ENCODE measurements around the gene TEX53. TPM values are rescaled to one million over a fixed set of nuclear protein-coding genes. Genes with fewer than 3 reads are reported as not detected.
A peak's percentile ranks its signal among the peaks of the same experiment; 100 is the strongest.

Gene TEX53
- total RNA-seq, 1 donor from 2014 or later: not detected

DNA sequence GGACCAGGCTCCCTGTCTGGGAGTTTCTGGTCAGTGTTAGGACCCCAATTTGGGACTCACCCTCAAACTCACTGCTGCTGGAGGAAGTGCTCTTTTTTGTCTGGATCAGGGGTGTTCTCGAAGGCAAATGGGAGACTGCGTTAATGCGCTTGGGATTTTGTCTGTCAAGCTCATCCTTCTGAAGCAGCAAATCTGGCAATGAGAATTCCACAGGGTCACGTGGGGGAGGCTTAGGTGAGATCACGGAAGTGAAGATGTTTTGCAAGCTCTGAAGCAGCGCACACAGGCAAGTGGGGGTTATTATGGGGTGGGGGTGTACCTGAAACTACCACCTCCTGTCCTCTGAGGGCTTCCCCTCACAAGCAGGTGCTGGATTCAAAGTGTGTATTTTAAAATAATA, 10.5 kb upstream of the TEX53 start:
- DNase-seq (ENCODE audit: low spot score): no peak
- H3K4me3 Mint-ChIP-seq (ENCODE audit: unreplicated experiment): no peak overlapping the region
- H3K4me1 Mint-ChIP-seq (ENCODE audit: unreplicated experiment): no peaks in the 10 kb centered on the region
- TF ChIP-seq, protein P1, sequence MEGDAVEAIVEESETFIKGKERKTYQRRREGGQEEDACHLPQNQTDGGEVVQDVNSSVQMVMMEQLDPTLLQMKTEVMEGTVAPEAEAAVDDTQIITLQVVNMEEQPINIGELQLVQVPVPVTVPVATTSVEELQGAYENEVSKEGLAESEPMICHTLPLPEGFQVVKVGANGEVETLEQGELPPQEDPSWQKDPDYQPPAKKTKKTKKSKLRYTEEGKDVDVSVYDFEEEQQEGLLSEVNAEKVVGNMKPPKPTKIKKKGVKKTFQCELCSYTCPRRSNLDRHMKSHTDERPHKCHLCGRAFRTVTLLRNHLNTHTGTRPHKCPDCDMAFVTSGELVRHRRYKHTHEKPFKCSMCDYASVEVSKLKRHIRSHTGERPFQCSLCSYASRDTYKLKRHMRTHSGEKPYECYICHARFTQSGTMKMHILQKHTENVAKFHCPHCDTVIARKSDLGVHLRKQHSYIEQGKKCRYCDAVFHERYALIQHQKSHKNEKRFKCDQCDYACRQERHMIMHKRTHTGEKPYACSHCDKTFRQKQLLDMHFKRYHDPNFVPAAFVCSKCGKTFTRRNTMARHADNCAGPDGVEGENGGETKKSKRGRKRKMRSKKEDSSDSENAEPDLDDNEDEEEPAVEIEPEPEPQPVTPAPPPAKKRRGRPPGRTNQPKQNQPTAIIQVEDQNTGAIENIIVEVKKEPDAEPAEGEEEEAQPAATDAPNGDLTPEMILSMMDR (IDR thresholded peaks at IDR 0.05; ENCODE audit: unreplicated experiment): no peak
- H3K36me3 Mint-ChIP-seq (ENCODE audit: low read depth, unreplicated experiment): no peaks in the 10 kb centered on the region
- no peaks in the 10 kb centered on the region for H3K27me3 Mint-ChIP-seq (ENCODE audit: unreplicated experiment)
- no peaks in the 10 kb centered on the region for H3K9me3 Mint-ChIP-seq (ENCODE audit: unreplicated experiment)
- no peak overlapping the region for H3K27ac Mint-ChIP-seq (ENCODE audit: unreplicated experiment)

GRCh38 chr9:114666851-114667250, 9.2 kb upstream of the TEX53 start:
- DNase-seq (ENCODE audit: low spot score): no peak
- no peaks in the 10 kb centered on the region for H3K36me3 Mint-ChIP-seq (ENCODE audit: low read depth, unreplicated experiment)
- H3K4me3 Mint-ChIP-seq (ENCODE audit: unreplicated experiment): no peak overlapping the region
- no peaks in the 10 kb centered on the region for H3K9me3 Mint-ChIP-seq (ENCODE audit: unreplicated experiment)
- H3K4me1 Mint-ChIP-seq (ENCODE audit: unreplicated experiment): peaks cover 6% of the 10 kb centered on the region
- no peaks in the 10 kb centered on the region for H3K27me3 Mint-ChIP-seq (ENCODE audit: unreplicated experiment)
- H3K27ac Mint-ChIP-seq (ENCODE audit: unreplicated experiment): no peak overlapping the region
- TF ChIP-seq, protein P1 (IDR thresholded peaks at IDR 0.05; ENCODE audit: unreplicated experiment): no peak

DNA sequence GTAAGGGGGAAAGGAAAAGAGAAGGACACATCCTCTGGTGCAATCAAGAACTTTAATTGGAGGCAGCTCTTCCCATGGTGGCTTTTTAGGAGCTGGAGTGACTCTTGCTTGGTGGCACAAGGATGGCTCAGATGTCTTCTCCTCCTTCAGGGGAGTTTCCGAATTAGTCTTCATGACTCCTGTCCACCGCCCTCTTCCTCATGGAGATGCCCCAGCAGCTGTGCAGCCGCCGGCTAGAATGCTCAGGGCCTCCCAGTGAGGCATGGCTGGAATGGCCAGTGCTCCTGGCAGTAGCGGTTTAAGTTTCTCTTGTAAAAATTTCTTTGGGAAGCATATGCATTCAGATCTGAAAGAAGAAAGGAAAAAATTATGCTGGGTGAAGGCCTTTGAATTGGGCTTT, 8.8 kb upstream of the TEX53 start:
- TF ChIP-seq, protein P1 (IDR thresholded peaks at IDR 0.05; ENCODE audit: unreplicated experiment): no peak
- Mint-ChIP-seq H3K4me3 (ENCODE audit: unreplicated experiment) (no peak overlapping the region), H3K27me3 (ENCODE audit: unreplicated experiment) (no peaks in the 10 kb centered on the region), H3K4me1 (ENCODE audit: unreplicated experiment) (peaks cover 6% of the 10 kb centered on the region), H3K36me3 (ENCODE audit: low read depth, unreplicated experiment) (no peaks in the 10 kb centered on the region), H3K9me3 (ENCODE audit: unreplicated experiment) (no peaks in the 10 kb centered on the region), H3K27ac (ENCODE audit: unreplicated experiment) (no peak overlapping the region)
- no peak for DNase-seq (ENCODE audit: low spot score)

DNA sequence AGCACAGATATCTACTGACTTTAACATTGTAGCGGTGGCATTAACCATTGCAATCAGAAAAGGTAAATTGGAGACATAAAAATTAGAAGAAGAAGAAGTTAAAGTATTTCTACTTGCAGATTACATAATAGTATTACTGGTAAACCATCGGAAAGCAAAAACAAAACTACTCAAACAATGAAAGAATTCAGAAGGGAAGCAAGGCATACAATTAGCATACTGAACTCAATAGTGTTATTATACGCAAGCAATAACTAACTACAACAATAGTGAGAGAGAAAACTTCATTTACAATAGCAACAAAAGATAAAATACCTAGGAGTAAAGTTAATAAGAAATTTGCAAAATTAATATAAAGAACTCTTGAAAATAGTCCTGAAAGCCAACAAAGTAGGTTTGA, 6.6 kb upstream of the TEX53 start:
- Mint-ChIP-seq H3K9me3 (ENCODE audit: unreplicated experiment) (no peaks in the 10 kb centered on the region), H3K4me3 (ENCODE audit: unreplicated experiment) (no peak overlapping the region), H3K27ac (ENCODE audit: unreplicated experiment) (no peak overlapping the region), H3K4me1 (ENCODE audit: unreplicated experiment) (peaks cover 6% of the 10 kb centered on the region), H3K27me3 (ENCODE audit: unreplicated experiment) (peaks cover 6% of the 10 kb centered on the region), H3K36me3 (ENCODE audit: low read depth, unreplicated experiment) (no peaks in the 10 kb centered on the region)
- DNase-seq (ENCODE audit: low spot score): no peak
- TF ChIP-seq, protein P1 (IDR thresholded peaks at IDR 0.05; ENCODE audit: unreplicated experiment): no peak

DNA sequence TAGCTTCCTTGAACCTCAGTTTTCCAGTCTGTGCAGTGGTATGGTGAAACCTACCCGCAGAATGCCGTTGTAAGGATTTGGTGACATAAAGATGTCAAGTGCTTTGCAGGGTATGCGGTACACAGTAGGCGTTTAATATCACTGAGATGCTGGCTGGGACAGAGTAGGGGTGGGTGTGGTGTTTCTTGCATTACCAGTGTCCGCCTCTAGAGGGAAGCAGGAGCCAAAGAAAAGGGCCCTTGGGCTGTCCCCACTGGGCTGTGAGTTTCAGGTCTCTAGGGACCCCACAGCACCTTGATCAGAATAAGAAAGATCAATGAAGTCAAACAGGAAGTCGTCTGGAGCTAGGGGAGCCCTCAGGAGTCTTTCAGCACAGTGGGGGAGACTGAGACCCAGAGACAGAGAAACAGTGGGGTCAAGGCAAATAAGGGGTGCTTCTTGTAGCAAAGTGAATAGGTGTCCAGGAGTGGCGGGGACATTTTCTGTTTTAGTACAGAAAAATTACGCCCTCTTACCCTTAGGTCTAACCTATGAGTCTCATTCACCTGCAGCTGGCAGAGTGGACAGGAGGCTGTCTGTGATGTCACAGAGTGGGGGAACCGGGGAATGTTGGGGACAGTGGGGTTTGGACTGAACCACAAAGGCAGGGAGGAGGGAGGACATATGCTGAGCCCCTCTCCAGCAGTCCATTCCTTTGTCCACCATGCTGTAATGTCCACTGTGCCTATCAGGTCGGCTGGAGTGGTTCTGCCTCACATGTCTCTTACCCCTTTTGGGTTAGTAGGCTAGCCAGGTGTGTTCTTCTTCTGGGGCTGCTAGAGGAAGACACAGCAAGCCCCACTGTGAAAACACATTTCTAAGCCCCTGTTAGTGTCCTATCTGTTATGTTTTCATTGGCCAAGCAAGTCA, 4.7 kb upstream of the TEX53 start:
- H3K27ac Mint-ChIP-seq (ENCODE audit: unreplicated experiment): no peak overlapping the region
- H3K4me1 Mint-ChIP-seq (ENCODE audit: unreplicated experiment): peaks cover 6% of the 10 kb centered on the region
- TF ChIP-seq, protein P1 (IDR thresholded peaks at IDR 0.05; ENCODE audit: unreplicated experiment): peak; percentile 84
- peak; percentile 76 for DNase-seq (ENCODE audit: low spot score)
- H3K4me3 Mint-ChIP-seq (ENCODE audit: unreplicated experiment): no peak overlapping the region
- H3K27me3 Mint-ChIP-seq (ENCODE audit: unreplicated experiment): peaks cover 7% of the 10 kb centered on the region
- no peaks in the 10 kb centered on the region for H3K9me3 Mint-ChIP-seq (ENCODE audit: unreplicated experiment)
- no peaks in the 10 kb centered on the region for H3K36me3 Mint-ChIP-seq (ENCODE audit: low read depth, unreplicated experiment)
